GM18873 (cell line): ENCODE data around the gene LANCL3.
"Not testable (repeated sequence)": the region's sequence is repeated elsewhere in the genome, so short reads cannot be mapped to it uniquely, and the experiment has no call there.

Experiments
- ATAC-seq: cut with Tn5 transposase; IDR thresholded peaks from one replicate; pipeline ENCODE4 v1.9.1; 2021; ENCODE audit warnings: mild to moderate bottlenecking, moderate library complexity, moderate number of reproducible peaks; ENCODE audit not compliant: unreplicated experiment, low FRiP score

The LANCL3 gene

GRCh38 chrX:37571426-37572107 is at the start of gene LANCL3:
Gene LANCL3, plus strand, starts transcription at chrX:37571661. Its CDS starts 210 bp downstream, at chrX:37571871.
- ATAC-seq: not testable (repeated sequence)

GRCh38 chrX:37523673-37524072 is 47.8 kb upstream of the LANCL3 start:
- ATAC-seq: not testable (repeated sequence)

- no peak for ATAC-seq
Measured at GRCh38 chrX:37541991-37542390, 29.5 kb upstream of the LANCL3 start.

- no peak for ATAC-seq
Measured at GRCh38 chrX:37542791-37543190, 28.7 kb upstream of the LANCL3 start.

GRCh38 chrX:37543324-37543723 is 28.1 kb upstream of the LANCL3 start:
- no peak for ATAC-seq

- not testable (repeated sequence) for ATAC-seq
Measured at GRCh38 chrX:37544531-37544930, 26.9 kb upstream of the LANCL3 start.

- ATAC-seq: no peak
Measured at GRCh38 chrX:37545066-37545465, 26.4 kb upstream of the LANCL3 start.

GRCh38 chrX:37549619-37550018 is 21.8 kb upstream of the LANCL3 start:
- not testable (repeated sequence) for ATAC-seq

GRCh38 chrX:37553476-37553875 is 18.0 kb upstream of the LANCL3 start:
- no peak for ATAC-seq

GRCh38 chrX:37565254-37565653 is 6.2 kb upstream of the LANCL3 start:
- not testable (repeated sequence) for ATAC-seq

- ATAC-seq: not testable (repeated sequence)
Measured at GRCh38 chrX:37570349-37570748, 1.1 kb upstream of the LANCL3 start.

- not testable (repeated sequence) for ATAC-seq
Measured at GRCh38 chrX:37572108-37572587, 687 bp downstream of the LANCL3 start.

- not testable (repeated sequence) for ATAC-seq
Measured at GRCh38 chrX:37573121-37573520, 1.7 kb downstream of the LANCL3 start.

- ATAC-seq: no peak
Measured at GRCh38 chrX:37578045-37578444, 6.6 kb downstream of the LANCL3 start.

- ATAC-seq: no peak
Measured at GRCh38 chrX:37580080-37580479, 8.6 kb downstream of the LANCL3 start.

GRCh38 chrX:37587337-37587736 is 15.9 kb downstream of the LANCL3 start:
- ATAC-seq: not testable (repeated sequence)

- no peak for ATAC-seq
Measured at GRCh38 chrX:37590047-37590446, 18.6 kb downstream of the LANCL3 start.

- ATAC-seq: no peak
Measured at GRCh38 chrX:37594755-37595382, 23.4 kb downstream of the LANCL3 start.

GRCh38 chrX:37599729-37600128 is 28.3 kb downstream of the LANCL3 start:
- no peak for ATAC-seq

- ATAC-seq: no peak
Measured at GRCh38 chrX:37603938-37604409, 32.5 kb downstream of the LANCL3 start.

- ATAC-seq: no peak
Measured at GRCh38 chrX:37607243-37607642, 35.8 kb downstream of the LANCL3 start.

- ATAC-seq: no peak
Measured at GRCh38 chrX:37608156-37608555, 36.7 kb downstream of the LANCL3 start.
